Measurements from ENCODE around the gene MTOR. TPM values are rescaled to one million over a fixed set of nuclear protein-coding genes. Genes with fewer than 3 reads are reported as not detected.

MTOR gene
- total and polyA plus RNA-seq, 2 donors (not counting 3 experiments of a cell fraction or from before 2014, with no cell fraction given) = 33.5 to 50.4 TPM

- CTCF ChIA-PET = interaction anchor here (3.1 kb wide), 1 partner anchor 20 kb away, joined by 21 read pairs; no protein-coding TSS in a partner anchor
- no peaks in the 10 kb centered on the region for H3K9me3 ChIP-seq (replicated peaks; ENCODE audit: control insufficient read depth, insufficient read depth, low read length)
- H3K9me1 ChIP-seq (replicated peaks; ENCODE audit: control insufficient read depth, extremely low read depth, insufficient read depth, low read length) = no peaks in the 10 kb centered on the region
- H3K27ac ChIP-seq (ENCODE audit: insufficient read depth, low read depth, low read length) = no peak overlapping the region
- intact Hi-C loops (cut with micrococcal nuclease) (no loop called here), dilution Hi-C loops (cut with MboI; ENCODE audit: extremely low pct_ligation_motif_present, low sequenced_read_pairs) (no loop called here)
- H3K4me1 ChIP-seq (ENCODE audit: control insufficient read depth, extremely low read depth, insufficient read depth, low read length) = peaks cover 13% of the 10 kb centered on the region
- TF ChIP-seq POLR2A (IDR thresholded peaks at IDR 0.05; ENCODE audit: low read depth, low read length) (no peak), POLR2AphosphoS5 (IDR thresholded peaks at IDR 0.05; ENCODE audit: insufficient read depth, low read depth, low read length) (no peak), GATA2 (IDR thresholded peaks at IDR 0.05; ENCODE audit: insufficient read depth, insufficient read length, low read depth, low read length) (no peak), JUN (IDR thresholded peaks at IDR 0.05; ENCODE audit: borderline replicate concordance, insufficient read depth, insufficient read length, low read depth) (no peak), MYC (IDR thresholded peaks at IDR 0.05; ENCODE audit: low read depth, low read length) (no peak), FOS (IDR thresholded peaks at IDR 0.05; ENCODE audit: borderline replicate concordance, insufficient read depth, low read length) (no peak), MAX (IDR thresholded peaks at IDR 0.05; ENCODE audit: insufficient read depth, insufficient read length) (no peak), CTCF (IDR thresholded peaks at IDR 0.05; ENCODE audit: extremely low read depth in 1 of 2, insufficient read depth in 1 of 2, low read depth in 1 of 2, low read length in 2 of 2) (no peak), EZH2 (IDR thresholded peaks at IDR 0.05; ENCODE audit: borderline replicate concordance, low read depth, low read length, severe bottlenecking) (no peak)
- no peaks in the 10 kb centered on the region for H4K20me1 ChIP-seq (replicated peaks; ENCODE audit: control insufficient read depth, extremely low read depth, insufficient read depth, low read length)
- H3K36me3 ChIP-seq (ENCODE audit: control insufficient read depth in 2 of 2, extremely low read depth in 1 of 2, insufficient read depth in 2 of 2, low read length in 2 of 2) = peaks cover 0 to 12% of the 10 kb centered on the region in 2 experiments
- POLR2A ChIA-PET = no interaction called here
- BruUV-seq (replicated peaks) = no TSS peak
- H3K79me2 ChIP-seq (ENCODE audit: control insufficient read depth, insufficient read depth, low read length) = peaks cover 20% of the 10 kb centered on the region
- H3K4me2 ChIP-seq (ENCODE audit: insufficient read depth, low read length) = no peak overlapping the region
- no peaks in the 10 kb centered on the region for H3K27me3 ChIP-seq (ENCODE audit: control insufficient read depth in 2 of 2, insufficient read depth in 2 of 2, low read length in 2 of 2)
- H3K9ac ChIP-seq (replicated peaks; ENCODE audit: extremely low read depth, insufficient read depth, low read length) = no peak overlapping the region
- DNase-seq (ENCODE audit: low read depth, low spot score) (no peak), FAIRE-seq (no peak)
- no peak overlapping the region for H2AFZ ChIP-seq (ENCODE audit: low read depth, low read length)
- no peak overlapping the region for H3K4me3 ChIP-seq (replicated peaks in 1 of 3; ENCODE audit: insufficient read depth in 1 of 3, low read depth in 1 of 3, low read length in 3 of 3)
Observed at GRCh38 chr1:11057477-11057876, 204.9 kb downstream of the MTOR start.

Small RNA genes within 50 kb of the gene (small RNA-seq; reads per million reads assigned to genes)
- gene RNU6-291P (ENCODE audit: insufficient read depth, insufficient read length, low read depth, low replicate concordance) (not detected), gene RNU6-537P (ENCODE audit: insufficient read depth, insufficient read length, low read depth, low replicate concordance) (not detected), gene RPL39P6 (ENCODE audit: insufficient read depth, insufficient read length, low read depth, low replicate concordance) (not detected)

Other genes with a start within 250 kb of the MTOR start
- gene TARDBP, start 249.9 kb downstream of the MTOR start, total RNA-seq = 171 and 183 TPM in 2 replicates
- 69.0 and 106 TPM in 2 replicates for gene TARDBP, start 249.9 kb downstream of the MTOR start, polyA plus RNA-seq
- 0.53 and 0.92 TPM in 2 replicates for gene MASP2, start 215.3 kb downstream of the MTOR start, total RNA-seq
- gene MASP2, start 215.3 kb downstream of the MTOR start, polyA plus RNA-seq = not detected in 2 replicates
- gene SRM, start 202.5 kb downstream of the MTOR start, total RNA-seq = 167 and 172 TPM in 2 replicates
- gene SRM, start 202.5 kb downstream of the MTOR start, polyA plus RNA-seq = 81.3 and 84.0 TPM in 2 replicates
- 103 and 104 TPM in 2 replicates for gene EXOSC10, start 162.7 kb downstream of the MTOR start, total RNA-seq
- 70.5 and 74.9 TPM in 2 replicates for gene EXOSC10, start 162.7 kb downstream of the MTOR start, polyA plus RNA-seq
- gene ANGPTL7, start 73.2 kb downstream of the MTOR start, total RNA-seq = not detected in 2 replicates
- not detected in 2 replicates for gene ANGPTL7, start 73.2 kb downstream of the MTOR start, polyA plus RNA-seq
- 12.7 and 13.0 TPM in 2 replicates for gene UBIAD1, start 10.6 kb upstream of the MTOR start, total RNA-seq
- 17.8 and 20.5 TPM in 2 replicates for gene UBIAD1, start 10.6 kb upstream of the MTOR start, polyA plus RNA-seq
- gene DISP3, start 216.6 kb upstream of the MTOR start, total RNA-seq = 0.49 and 0.51 TPM in 2 replicates
- 0.24 and 0.26 TPM in 2 replicates for gene DISP3, start 216.6 kb upstream of the MTOR start, polyA plus RNA-seq

Data from endothelial cell of umbilical vein (primary cell).